HG03139 (cell line): ENCODE data around the gene EEF2KMT.
"Not testable (repeated sequence)": the region's sequence is repeated elsewhere in the genome, so short reads cannot be mapped to it uniquely, and the experiment has no call there.

ENCODE experiments used
- ATAC-seq: cut with Tn5 transposase; IDR thresholded peaks from one replicate; pipeline ENCODE4 v1.9.1; 2021; ENCODE audit not compliant: unreplicated experiment

Gene EEF2KMT, protein sequence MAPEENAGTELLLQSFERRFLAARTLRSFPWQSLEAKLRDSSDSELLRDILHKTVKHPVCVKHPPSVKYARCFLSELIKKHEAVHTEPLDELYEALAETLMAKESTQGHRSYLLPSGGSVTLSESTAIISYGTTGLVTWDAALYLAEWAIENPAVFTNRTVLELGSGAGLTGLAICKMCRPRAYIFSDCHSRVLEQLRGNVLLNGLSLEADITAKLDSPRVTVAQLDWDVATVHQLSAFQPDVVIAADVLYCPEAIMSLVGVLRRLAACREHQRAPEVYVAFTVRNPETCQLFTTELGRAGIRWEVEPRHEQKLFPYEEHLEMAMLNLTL

DNA sequence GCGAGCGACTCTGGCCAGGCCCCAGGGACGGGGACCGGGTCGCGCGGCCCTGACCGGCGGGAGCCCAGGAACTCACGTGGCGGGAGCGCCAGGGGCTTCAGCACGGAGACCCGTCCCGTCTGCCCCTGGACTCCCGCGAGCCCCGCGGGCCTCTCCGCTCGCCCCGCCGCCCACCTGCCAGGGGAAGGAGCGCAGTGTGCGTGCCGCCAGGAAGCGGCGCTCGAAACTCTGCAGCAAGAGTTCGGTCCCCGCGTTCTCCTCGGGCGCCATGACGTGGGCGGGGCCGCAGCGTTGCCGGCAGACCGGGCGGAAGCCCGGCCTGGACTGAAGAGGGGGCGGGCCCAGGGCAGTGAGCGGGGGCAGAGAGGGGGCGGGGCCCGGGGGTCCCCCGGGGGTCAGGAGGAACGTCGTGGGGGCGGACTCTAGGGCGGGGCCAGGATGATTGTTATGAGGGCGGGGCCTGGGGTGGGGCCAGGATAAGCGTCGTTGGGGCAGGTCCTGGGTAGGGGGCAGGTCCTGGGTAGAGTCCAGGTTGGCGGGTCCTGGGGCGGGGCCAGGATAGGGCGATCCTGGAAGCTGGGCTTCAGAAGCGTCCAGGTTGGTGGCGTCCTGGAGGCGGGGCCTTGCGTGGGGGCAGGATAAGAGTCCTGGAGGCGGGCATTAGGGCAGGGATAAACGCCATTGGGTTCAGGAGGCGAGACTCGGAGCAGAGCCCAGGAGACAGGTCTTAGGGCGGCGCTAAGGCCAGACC lies at the start of gene EEF2KMT:
Gene EEF2KMT (minus strand): TSS at position 326 of the 751 bp plus-strand sequence. CDS start 56 bp downstream, at position 270.
- peak; percentile 97 for ATAC-seq

DNA sequence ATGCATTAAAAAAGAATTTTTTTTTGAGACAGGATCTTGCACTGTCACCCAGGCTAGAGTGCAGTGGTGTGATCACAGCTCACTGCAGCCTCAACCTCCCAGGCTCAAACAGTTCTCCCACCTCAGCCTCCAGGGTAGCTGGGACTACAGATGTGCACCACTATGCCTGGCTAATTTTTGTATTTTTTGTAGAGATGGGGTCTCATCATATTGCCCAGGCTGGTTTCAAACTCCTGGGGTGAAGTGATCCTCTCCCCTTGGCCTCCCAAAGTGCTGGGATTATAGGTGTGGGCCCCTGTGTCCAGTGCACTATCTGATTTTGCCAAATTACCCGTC lies 47.0 kb upstream of the EEF2KMT start:
- ATAC-seq, result not testable (repeated sequence)

DNA sequence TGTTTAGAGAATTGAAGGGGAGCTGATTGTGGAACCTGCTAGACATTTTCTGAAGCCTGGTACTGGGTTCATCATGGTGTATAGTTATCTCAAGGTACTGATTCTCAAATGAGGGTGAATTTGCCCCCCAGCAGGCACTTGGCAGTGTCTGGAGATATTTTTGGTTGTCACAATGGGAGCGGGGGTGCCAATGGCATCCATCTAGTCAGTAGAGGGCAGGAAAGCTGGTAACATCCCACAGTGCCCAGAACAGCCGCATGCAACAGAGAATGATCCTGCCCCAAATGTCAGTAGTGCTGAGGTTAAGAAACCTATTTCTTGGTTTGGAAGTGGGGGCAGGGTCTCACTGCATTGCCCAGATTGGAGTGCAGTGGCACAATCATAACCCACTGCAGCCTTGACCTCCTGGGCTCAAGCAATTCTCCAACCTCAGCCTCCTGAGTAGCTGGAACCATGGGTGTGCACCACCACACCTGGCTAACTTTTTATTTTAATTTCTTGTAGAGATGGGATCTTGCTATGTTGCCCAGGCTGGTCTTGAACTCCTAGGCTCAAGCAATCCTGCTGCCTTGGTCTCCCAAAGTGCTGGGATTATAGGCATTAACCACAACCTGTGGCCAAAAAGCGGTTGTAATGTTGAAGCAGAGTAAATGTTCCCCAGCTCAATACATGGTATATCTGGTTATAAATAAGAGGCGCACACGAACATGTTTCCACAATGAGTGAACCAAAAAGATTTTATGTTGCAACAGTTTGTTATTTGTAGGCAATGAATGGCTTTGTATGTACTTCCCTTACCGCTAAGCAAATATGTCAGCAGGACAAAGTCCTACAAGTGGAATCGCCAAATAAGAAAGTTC lies 46.4 kb upstream of the EEF2KMT start:
- no peak for ATAC-seq

DNA sequence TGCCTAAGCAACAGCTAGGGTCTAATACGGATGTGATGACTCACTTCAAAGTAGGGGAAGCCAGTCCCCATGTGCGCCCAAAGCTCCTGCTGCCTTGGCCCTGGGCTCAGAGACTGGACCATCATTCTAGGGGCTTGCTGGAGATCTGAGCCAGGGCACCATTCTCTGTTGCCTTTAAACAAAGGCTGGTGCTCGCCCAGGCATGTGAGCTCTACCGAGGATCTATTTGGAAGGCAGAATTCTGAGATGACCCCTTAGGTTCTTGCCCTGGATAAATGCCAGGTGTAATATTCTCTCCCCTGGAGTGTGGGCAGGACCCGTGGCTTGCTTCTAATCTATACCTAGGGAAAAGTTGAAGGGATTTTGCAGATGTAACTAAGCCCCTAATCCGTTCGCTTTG lies 42.6 kb upstream of the EEF2KMT start:
- ATAC-seq, result not testable (repeated sequence)

DNA sequence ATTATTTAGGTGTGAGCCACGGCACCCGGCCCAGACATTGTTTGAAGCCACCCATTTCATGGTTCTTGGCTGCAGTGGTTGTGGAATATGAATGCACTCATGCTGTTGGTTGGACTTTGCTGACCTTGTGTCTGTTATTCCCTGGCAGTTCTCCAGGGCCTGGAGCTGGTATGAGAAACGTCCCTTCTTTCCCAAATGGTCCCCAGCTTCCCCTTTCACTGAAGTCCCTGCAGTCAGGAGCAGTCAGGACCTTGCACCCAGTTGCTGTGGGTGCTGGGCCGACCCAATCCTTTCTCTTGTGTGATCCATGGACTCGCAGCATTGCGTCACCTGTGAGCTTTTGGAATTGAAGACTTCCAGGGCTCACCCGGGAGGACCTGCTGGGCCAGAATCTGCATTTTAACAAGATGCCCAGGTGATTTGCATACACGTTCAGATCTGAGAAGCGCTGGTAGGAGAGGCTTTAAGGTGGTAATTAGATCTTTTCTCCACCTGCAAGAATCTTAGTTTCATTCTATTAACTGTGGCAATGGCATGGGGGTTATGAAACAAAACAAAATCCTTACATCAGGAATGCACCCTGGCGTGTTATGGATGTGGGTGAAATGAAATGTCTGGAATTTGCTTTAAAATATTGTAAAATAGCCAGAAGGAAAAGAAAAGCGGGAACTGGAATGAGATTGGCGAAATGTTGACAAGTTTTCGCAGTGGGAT lies 37.3 kb upstream of the EEF2KMT start:
- not testable (repeated sequence) for ATAC-seq

DNA sequence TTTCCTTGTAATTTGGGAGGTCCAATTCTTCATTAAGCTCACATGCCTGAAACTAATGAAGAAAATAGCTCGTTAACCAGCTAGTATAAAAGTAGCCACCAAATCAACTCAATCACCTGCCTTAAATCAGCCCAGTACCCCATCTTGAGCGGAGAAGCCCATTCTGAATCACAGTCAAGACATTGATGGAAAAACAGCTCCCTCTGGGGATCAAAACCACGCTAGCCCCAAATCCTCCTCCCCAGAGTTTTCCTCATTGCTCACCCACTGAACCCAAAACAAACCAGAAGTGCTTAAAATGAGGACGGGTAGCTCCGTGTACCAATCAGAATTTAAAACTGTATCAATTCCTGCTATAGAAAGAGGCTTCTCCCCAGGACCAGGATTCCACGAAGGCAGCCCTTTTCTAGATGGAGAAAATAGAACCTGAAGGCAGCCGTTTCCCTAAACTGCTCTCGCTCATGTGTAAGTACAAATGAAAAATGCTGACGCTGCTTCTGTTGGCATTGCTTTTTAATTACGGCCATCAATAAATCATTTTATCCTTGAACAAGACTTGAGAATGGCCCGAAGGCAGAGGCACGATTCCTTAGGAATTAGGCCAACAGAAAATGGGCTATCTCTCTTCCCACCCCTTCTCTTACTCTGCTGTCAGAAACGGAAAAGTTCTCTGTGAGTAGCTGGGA lies 35.5 kb upstream of the EEF2KMT start:
- not testable (repeated sequence) for ATAC-seq

DNA sequence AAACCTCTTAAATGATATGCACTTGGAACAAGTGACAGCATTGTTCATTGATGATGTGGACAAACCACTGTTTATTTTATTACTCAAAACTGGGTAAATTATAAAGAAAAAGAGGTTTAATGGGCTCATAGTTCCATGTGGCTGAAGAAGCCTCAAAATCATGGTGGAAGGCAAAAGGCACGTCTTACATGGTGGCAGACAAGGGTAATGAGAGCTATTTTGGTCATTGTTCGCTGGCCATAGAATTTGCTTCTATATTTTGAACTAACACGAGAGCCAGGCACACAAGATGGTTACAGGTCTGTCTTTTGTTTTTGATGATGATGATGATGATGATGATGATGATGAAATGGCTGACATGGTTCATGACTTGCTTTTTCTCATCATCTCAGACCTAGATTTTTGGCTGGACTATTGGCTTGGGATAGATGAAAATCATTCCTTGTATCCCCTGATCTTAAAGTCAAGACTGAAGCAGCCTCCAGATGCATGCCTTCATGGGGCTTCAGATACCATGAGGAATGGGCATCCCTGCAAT lies 33.9 kb upstream of the EEF2KMT start:
- not testable (repeated sequence) for ATAC-seq

DNA sequence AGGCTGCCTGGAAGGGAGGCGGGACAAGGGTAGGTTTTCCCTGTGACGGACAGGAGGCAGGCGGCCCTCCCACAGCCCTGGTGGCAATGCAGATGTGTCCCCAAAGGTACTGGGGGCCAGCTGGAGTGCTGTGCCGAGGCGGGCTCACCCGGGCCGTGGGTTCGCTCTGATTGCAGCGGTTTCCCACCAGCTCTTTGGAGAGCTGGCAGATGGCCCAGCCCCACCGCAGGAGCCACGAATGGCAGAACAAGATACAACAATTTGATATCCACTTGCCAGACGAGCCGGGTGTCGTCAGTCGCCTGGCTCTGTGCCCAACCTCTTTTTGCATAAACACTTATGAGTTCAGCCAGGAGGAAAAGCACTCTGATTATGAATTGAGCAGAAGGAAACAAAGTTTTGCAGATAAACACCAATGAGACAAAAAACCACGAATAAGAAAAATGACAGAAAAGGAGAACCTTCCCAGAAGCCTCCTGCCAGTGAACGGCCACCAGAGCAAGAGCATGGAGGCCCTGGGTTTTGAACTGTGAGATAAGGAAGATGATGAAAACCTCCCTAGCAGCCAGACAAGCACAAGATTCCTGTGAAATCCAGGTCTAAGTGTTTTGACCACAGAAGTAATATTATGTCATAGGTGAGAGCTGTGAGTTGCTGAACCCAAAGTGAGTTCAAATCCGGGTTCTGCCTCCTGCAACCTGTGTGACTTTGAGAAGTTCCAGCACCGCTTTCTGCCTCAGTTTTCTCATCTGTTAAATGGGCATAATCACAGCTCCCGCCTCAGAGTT lies 19.9 kb upstream of the EEF2KMT start:
- ATAC-seq, result not testable (repeated sequence)

DNA sequence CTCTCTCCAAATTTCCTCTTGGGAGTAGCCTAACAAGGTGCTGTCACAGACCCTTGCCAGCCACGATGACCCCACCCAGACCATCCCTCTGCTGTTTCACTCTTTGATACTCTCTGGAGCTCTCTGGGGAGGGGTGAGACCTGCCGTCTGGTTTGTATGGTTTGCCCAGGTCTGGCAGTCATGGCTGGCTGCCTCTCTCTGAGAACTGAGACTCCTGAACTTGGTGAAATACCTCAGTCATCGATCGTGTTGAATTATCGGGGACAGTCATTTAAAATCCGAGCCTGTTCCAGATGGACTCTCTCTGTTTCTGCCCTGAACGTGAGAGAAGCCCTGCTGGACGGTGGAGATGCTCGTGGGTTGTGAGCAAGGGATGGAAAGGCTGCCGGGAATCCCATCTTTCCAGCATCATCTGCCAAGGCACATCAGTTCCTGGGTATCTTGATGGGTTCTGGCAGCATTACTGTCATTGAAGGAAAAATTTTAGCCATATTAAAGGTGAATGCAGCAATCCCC lies 19.2 kb upstream of the EEF2KMT start:
- not testable (repeated sequence) for ATAC-seq

DNA sequence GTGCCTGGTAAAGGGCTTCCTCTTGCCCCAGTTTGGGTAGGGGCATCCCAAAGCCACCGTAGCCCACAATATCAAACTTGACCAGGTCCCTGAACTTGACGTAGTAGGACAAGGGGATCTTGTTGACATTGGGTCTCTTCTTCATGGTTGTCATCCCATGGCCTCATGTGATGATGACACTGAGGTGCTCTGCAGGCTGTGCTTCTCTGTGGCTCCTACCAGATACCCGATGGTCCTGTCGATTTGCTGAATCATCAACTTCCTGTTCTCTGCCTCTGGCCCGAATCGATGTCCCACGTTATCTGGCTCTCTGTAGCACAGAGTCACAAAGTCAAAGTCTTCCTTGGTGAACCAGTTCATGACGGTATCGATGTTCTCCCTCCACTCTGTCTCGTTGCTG lies 13.3 kb upstream of the EEF2KMT start:
- not testable (repeated sequence) for ATAC-seq

DNA sequence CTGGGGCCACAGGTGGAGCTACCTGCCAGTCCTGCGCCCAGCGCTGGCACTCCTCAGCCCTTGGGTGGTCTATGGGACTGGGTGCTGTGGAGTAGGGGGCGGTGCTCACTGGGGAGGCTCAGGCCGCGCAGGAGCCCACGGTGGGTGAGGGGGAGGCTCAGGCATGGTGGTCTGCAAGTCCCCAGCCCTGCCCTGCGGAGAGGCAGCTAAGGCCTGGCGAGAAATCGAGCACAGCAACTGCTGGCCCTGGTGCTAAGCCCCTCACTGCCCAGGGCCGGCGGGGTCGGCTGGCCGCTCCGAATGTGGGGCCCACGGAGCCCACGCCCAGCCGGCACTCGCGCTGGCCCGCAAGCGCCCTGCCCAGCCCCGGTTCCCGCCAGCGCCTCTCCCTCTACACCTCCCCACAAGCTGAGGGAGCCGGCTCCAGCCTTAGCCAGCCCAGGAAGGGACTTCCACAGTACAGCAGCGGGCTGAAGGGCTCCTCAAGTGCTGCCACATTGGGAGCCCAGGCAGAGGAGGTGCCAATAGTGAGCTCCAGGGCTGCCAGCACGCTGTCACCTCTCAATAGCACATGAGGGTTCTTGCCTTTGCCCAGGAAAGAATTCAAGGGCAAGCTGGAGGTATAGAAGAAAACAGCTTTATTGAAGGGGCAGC lies 11.0 kb upstream of the EEF2KMT start:
- ATAC-seq, result no peak

DNA sequence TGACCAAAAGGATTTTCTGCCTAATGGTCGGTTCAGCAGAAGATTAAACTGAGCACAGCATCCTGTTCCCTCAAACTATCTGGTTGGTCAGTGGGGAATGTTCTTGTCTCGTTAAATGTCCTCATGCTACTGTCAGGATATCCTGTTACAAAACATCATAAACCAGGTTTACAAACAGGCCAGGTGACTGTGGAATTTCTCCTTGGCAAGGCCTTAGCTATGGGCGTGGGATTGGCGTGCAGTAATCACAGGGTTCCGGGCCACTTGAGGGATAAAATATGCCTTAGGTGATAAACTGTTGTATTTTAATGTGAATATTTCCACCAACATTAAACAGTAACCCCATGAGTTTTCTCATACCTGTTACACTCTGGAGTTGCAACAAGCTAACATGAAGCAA lies 7.4 kb upstream of the EEF2KMT start:
- ATAC-seq, result not testable (repeated sequence)

DNA sequence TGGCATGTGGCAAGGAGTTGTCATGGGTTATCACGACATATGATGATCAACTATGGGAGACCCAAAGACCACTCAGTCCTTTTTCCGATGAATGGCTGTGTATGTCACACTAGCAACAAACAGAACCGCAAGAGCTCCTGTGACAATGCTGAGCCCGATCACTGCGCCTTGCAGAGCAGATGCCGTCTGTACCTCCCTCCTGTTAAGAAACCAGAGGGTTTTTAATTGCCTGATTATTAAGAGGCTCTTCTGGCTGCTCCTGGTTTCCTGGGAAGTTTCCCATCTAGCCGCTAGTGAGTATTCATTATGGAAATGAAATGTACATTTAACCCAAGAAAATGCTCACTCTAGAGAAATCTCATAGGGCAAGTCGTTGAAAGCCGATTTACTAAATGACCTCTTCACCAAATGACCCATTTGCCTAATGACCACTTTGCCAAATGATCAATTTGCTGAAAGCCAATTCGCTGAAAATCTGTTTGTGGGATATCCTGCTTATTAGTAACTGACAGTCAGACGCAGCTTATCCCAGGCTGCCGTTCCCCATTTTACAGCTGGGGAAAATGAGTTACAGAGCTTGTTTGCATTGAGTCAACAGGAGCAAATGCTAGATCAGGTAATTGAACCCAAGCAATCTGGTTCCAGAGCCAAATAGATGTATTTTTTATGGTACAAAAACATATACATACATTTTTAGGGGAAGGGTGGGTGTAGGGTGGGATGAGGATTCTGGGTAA lies 5.9 kb upstream of the EEF2KMT start:
- not testable (repeated sequence) for ATAC-seq

DNA sequence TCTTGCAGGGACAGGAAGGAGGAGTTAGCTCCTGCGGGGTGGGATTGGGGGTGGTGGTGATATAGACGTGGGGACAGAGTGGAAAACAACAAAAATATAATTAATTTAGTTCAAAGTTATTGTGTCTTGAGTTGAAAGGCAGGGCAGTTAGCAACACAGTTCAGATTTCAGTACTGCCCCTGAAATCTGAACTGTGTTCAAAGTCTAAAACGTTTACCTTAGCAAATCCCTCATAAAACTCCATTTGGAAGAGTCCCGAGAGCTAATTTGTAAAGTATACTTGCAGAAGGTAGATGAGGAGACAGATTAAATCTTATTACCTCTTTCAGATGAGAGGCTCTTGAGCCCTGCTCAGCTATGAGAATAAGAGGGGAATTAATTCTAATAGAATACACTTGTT lies 1.6 kb upstream of the EEF2KMT start:
- not testable (repeated sequence) for ATAC-seq

DNA sequence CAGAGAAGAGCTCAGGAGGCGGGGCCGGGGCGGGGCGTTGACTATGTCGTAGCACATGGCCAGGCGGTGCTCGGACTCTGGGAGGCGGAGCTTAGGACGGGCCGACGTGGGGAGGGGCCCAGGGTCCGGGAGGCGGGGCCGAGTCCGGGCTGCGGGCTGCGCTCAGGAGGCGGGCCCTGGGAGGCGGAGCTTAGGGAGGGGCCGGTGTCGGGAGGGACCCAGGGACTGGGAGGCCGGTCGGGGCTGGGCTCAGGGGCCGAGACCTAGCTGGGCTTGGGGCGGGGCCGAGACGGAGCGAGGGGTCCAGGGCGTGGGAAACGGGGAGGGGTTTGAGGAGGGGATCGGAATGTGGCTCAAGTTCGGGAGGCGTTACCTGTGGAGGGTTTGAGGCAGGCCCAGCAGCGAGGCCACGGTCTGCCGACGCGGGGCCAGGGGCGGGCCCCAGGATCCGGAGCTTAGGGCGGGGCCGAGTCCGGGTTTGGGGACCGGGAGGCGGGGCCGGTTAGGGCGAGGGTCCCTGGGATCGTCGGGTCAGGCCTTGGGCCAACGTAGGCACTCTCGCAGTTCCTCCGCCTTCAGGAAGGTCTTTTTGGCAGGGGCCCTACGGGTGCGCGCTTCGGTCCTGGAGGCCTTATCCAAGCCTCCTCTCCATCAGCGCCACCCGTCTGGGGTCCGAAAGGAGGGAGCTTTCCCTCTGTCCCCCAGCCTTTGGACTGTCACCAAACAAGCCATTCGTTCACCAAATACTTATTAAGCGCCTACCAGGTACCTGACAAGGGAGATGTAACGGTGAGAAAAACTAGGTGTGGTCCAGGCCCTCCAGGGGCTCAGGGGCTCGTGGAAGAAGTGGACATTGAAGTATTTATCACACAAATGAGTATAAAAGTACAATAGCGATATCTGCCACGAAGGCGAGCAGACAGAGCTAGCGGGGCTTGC lies 895 bp upstream of the EEF2KMT start:
- peak; percentile 75 for ATAC-seq

DNA sequence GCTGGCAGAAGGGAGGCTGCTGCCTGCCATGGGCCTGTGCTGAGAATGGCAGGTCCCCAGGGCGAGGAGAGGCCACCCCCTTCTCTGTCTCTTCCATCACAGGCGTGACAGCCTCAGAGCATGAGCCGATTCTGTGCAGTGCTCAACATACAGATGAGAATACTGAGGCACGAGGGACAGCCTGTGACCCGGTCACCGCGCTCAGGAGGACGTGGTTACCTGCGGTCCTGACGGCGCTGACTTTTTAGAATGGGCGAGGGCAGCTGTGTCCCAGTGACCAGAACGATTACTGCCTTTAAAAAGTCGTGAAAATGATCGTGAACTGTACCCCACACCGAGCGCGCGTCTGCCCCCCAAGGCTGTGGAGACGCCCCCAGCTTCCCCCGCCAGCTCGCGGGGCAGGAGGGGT lies 530 bp downstream of the EEF2KMT start:
- ATAC-seq, result not testable (repeated sequence)
